Loucy (cell line): ENCODE measurements around the gene CRTAC1.

ENCODE experiments used
- H2AFZ ChIP-seq: fragments of 200-600 bp; sonication (generic); 2 replicates; pipeline ENCODE4 v1.6.0; 2016; ENCODE audit warnings: antibody characterized with exemption, mild to moderate bottlenecking, low read length, moderate library complexity
- H3F3A ChIP-seq: fragments of 200-600 bp; 2 replicates; pipeline ENCODE4 v1.6.0; 2016; ENCODE audit warnings: antibody characterized with exemption, low read depth, mild to moderate bottlenecking
- H3K27me3 ChIP-seq: fragments of 200-600 bp; sonication (generic); 2 replicates; pipeline ENCODE4 v1.6.1; 2014; ENCODE audit warnings: low read length, mild to moderate bottlenecking; ENCODE audit not compliant: insufficient read depth, poor library complexity, severe bottlenecking
- H3K36me3 ChIP-seq: fragments of 200-600 bp; sonication (generic); 2 replicates; pipeline ENCODE4 v1.6.1; 2016; ENCODE audit warnings: low read length; ENCODE audit not compliant: insufficient read depth
- H3K4me1 ChIP-seq: fragments of 200-600 bp; sonication (generic); 2 replicates; pipeline ENCODE4 v1.5.1; 2014; ENCODE audit warnings: low read length, mild to moderate bottlenecking; ENCODE audit not compliant: insufficient read depth, poor library complexity, severe bottlenecking
- H3K4me2 ChIP-seq: fragments of 200-600 bp; sonication (generic); 2 replicates; pipeline ENCODE4 v1.6.0; 2014; ENCODE audit warnings: antibody characterized with exemption, low read length, low read depth, mild to moderate bottlenecking; ENCODE audit not compliant: poor library complexity, severe bottlenecking
- H3K4me3 ChIP-seq: fragments of 200-600 bp; sonication (generic); 2 replicates; pipeline ENCODE4 v1.5.1; 2014; ENCODE audit warnings: low read length, mild to moderate bottlenecking, mixed read lengths; ENCODE audit not compliant: poor library complexity, severe bottlenecking
- H3K79me2 ChIP-seq: fragments of 200-600 bp; sonication (generic); 2 replicates; pipeline ENCODE4 v1.6.1; 2014; ENCODE audit warnings: low read length; ENCODE audit not compliant: insufficient read depth
- H3K9ac ChIP-seq: fragments of 200-600 bp; sonication (generic); 2 replicates; pipeline ENCODE4 v1.6.0; 2014; ENCODE audit warnings: mild to moderate bottlenecking, low read depth, low read length, moderate library complexity; ENCODE audit not compliant: poor library complexity, severe bottlenecking
- H3K9me2 ChIP-seq: fragments of 200-600 bp; sonication (generic); replicated peaks from 2 replicates; pipeline ENCODE4 v1.6.1; 2016; ENCODE audit warnings: low read depth, low read length, mixed read lengths
- H3K9me3 ChIP-seq: fragments of 200-600 bp; sonication (generic); 2 replicates; pipeline ENCODE4 v1.6.1; 2014; ENCODE audit warnings: mild to moderate bottlenecking, antibody characterized with exemption, low read length, low read depth; ENCODE audit not compliant: insufficient read depth
- H4K20me1 ChIP-seq: fragments of 200-600 bp; sonication (generic); 2 replicates; pipeline ENCODE4 v1.6.0; 2014; ENCODE audit warnings: antibody characterized with exemption, low read length, mild to moderate bottlenecking; ENCODE audit not compliant: insufficient read depth, poor library complexity, severe bottlenecking
- CTCF ChIP-seq: fragments of 200-600 bp; sonication (generic); conservative IDR thresholded peaks from 2 replicates; pipeline ENCODE4 v1.5.1; 2014; ENCODE audit warnings: mild to moderate bottlenecking, antibody characterized with exemption, low read length
- EZH2phosphoT487 ChIP-seq: fragments of 200-600 bp; IDR thresholded peaks from 2 replicates; pipeline ENCODE4 v1.6.1; 2018; ENCODE audit warnings: antibody characterized with exemption, mild to moderate bottlenecking, moderate library complexity, borderline replicate concordance

Gene CRTAC1

GRCh38 chr10:98000346-98000745 is 30.1 kb downstream of the CRTAC1 start:
- Histone ChIP-seq H3K9ac (no peak overlapping the region), H3K36me3 (no peaks in the 10 kb centered on the region), H3K4me1 (no peaks in the 10 kb centered on the region), H4K20me1 (no peaks in the 10 kb centered on the region), H3F3A (no peaks in the 10 kb centered on the region), H2AFZ (no peak overlapping the region), H3K79me2 (no peaks in the 10 kb centered on the region), H3K9me2 (no peaks in the 10 kb centered on the region), H3K4me2 (no peak overlapping the region), H3K9me3 (no peaks in the 10 kb centered on the region; the same call in 1 of the 2 replicates), H3K4me3 (no peak overlapping the region), H3K27me3 (no peaks in the 10 kb centered on the region)
- TF ChIP-seq EZH2phosphoT487 (no peak), CTCF (no peak)

- no peaks in the 10 kb centered on the region for H3K27me3 ChIP-seq
- no peak overlapping the region for H2AFZ ChIP-seq
- no peaks in the 10 kb centered on the region for H3F3A ChIP-seq
- no peaks in the 10 kb centered on the region for H3K79me2 ChIP-seq
- TF ChIP-seq EZH2phosphoT487 (no peak), CTCF (no peak)
- H4K20me1 ChIP-seq, result no peaks in the 10 kb centered on the region
- H3K9me2 ChIP-seq, result no peaks in the 10 kb centered on the region
- H3K9me3 ChIP-seq, result no peaks in the 10 kb centered on the region; the same call in 1 of the 2 replicates
- no peak overlapping the region for H3K4me2 ChIP-seq
- no peaks in the 10 kb centered on the region for H3K4me1 ChIP-seq
- no peak overlapping the region for H3K4me3 ChIP-seq
- H3K36me3 ChIP-seq, result no peaks in the 10 kb centered on the region
- no peak overlapping the region for H3K9ac ChIP-seq
Observed at GRCh38 chr10:97999923-98000248, 30.5 kb downstream of the CRTAC1 start.

- Histone ChIP-seq H2AFZ (no peak overlapping the region), H3K9me3 (no peaks in the 10 kb centered on the region; the same call in 1 of the 2 replicates), H3K79me2 (no peaks in the 10 kb centered on the region), H3F3A (no peaks in the 10 kb centered on the region), H4K20me1 (no peaks in the 10 kb centered on the region), H3K4me2 (no peak overlapping the region), H3K36me3 (no peaks in the 10 kb centered on the region), H3K9ac (no peak overlapping the region), H3K4me1 (no peaks in the 10 kb centered on the region), H3K4me3 (no peak overlapping the region), H3K27me3 (no peaks in the 10 kb centered on the region), H3K9me2 (no peaks in the 10 kb centered on the region)
- no peak for TF ChIP-seq CTCF
- no peak for TF ChIP-seq EZH2phosphoT487
Observed at GRCh38 chr10:97999066-97999922, 31.1 kb downstream of the CRTAC1 start.
